OCI-LY1 (cell line): ENCODE measurements around the gene PRPF19.

ENCODE experiments used
- H2AFZ ChIP-seq: fragments of 200-600 bp; sonication (generic), shearing (Covaris generic); 2 replicates; pipeline ENCODE4 v1.6.0; 2014; ENCODE audit warnings: antibody characterized with exemption, mild to moderate bottlenecking, low read length
- H3F3A ChIP-seq: fragments of 200-600 bp; sonication (generic), shearing (Covaris generic); 2 replicates; pipeline ENCODE4 v1.6.0; 2014; ENCODE audit warnings: mild to moderate bottlenecking, antibody characterized with exemption, low read length, moderate library complexity; ENCODE audit not compliant: insufficient read depth
- H3K27ac ChIP-seq: fragments of 200-600 bp; sonication (generic); 2 replicates; pipeline ENCODE4 v1.5.1; 2014; ENCODE audit warnings: low read length, mixed run types, mild to moderate bottlenecking, low read depth; ENCODE audit not compliant: poor library complexity, severe bottlenecking
- H3K27me3 ChIP-seq: fragments of 200-600 bp; sonication (generic); 2 replicates; pipeline ENCODE4 v1.6.0; 2014; ENCODE audit warnings: antibody characterized with exemption, mild to moderate bottlenecking, low read length, moderate library complexity; ENCODE audit not compliant: insufficient read depth
- H3K36me3 ChIP-seq: fragments of 200-600 bp; sonication (generic); 2 replicates; pipeline ENCODE4 v1.6.1; 2014; ENCODE audit warnings: mild to moderate bottlenecking, antibody characterized with exemption, low read length, moderate library complexity, mixed read lengths; ENCODE audit not compliant: insufficient read depth
- H3K4me1 ChIP-seq: fragments of 200-600 bp; sonication (generic); 2 replicates; pipeline ENCODE4 v1.5.1; 2014; ENCODE audit warnings: mild to moderate bottlenecking, low read length, moderate library complexity; ENCODE audit not compliant: insufficient read depth, severe bottlenecking
- H3K4me2 ChIP-seq: fragments of 200-600 bp; sonication (generic), shearing (Covaris generic); 2 replicates; pipeline ENCODE4 v1.6.1; 2014; ENCODE audit warnings: low read length
- H3K4me3 ChIP-seq: fragments of 200-600 bp; sonication (generic); 2 replicates; pipeline ENCODE4 v1.5.1; 2014; ENCODE audit warnings: low read length, low read depth, mild to moderate bottlenecking, mixed read lengths; ENCODE audit not compliant: poor library complexity, severe bottlenecking
- H3K79me2 ChIP-seq: fragments of 200-600 bp; shearing (Covaris generic); 2 replicates; pipeline ENCODE4 v1.6.1; 2016; ENCODE audit warnings: mixed run types, low read length, mixed read lengths; ENCODE audit not compliant: insufficient read depth
- H3K9ac ChIP-seq: fragments of 200-600 bp; sonication (generic), shearing (Covaris generic); 2 replicates; pipeline ENCODE4 v1.6.1; 2014; ENCODE audit warnings: mild to moderate bottlenecking, low read length, mixed read lengths
- H3K9me2 ChIP-seq: fragments of 200-600 bp; sonication (generic), shearing (Covaris generic); 2 replicates; pipeline ENCODE4 v1.6.1; 2014; ENCODE audit warnings: low read depth, mild to moderate bottlenecking, low read length, mixed read lengths
- H3K9me3 ChIP-seq: fragments of 200-600 bp; shearing (Covaris generic); 2 replicates; pipeline ENCODE4 v1.6.1; 2014; ENCODE audit warnings: low read length, mixed read lengths
- H4K20me1 ChIP-seq: fragments of 200-600 bp; sonication (generic), shearing (Covaris generic); 2 replicates; pipeline ENCODE4 v1.6.0; 2016; ENCODE audit warnings: mild to moderate bottlenecking, low read length; ENCODE audit not compliant: insufficient read depth
- EZH2 ChIP-seq: fragments of 200-600 bp; sonication (generic), shearing (Covaris generic); IDR thresholded peaks from 2 replicates; pipeline ENCODE4 v1.8.0; 2017; ENCODE audit warnings: borderline replicate concordance, mixed run types, mild to moderate bottlenecking, antibody characterized with exemption, low read length, moderate library complexity, mixed read lengths
- TF ChIP-seq, protein P1 (sequence below): fragments of 200-600 bp; sonication (generic), shearing (Covaris generic); IDR thresholded peaks from 2 replicates; pipeline ENCODE4 v1.5.1; 2017; ENCODE audit warnings: mild to moderate bottlenecking, antibody characterized with exemption, low read length, moderate library complexity, mixed read lengths

The PRPF19 gene

DNA sequence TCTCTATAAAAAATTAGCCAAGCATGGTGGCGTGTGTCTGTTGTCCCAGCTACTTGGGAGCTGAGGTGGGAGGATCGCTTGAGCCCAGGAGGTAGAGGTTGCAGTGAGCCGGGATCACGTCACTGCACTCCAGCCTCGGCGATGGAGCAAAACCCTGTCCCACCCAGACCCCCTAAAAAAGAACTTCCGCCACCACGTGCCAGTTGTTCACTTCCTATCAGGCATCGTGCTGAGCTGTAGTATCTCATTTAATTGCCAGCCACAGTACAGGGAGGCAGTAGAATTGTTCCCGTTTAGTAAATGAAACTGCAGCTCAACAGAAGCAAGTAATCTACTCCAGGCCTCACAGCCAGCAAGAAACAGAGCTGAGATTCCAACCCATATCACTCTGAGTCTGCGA, 14.9 kb upstream of the PRPF19 start:
- Histone ChIP-seq H3K4me1 (peaks cover 23% of the 10 kb centered on the region), H3K36me3 (peaks cover 60% of the 10 kb centered on the region)

DNA sequence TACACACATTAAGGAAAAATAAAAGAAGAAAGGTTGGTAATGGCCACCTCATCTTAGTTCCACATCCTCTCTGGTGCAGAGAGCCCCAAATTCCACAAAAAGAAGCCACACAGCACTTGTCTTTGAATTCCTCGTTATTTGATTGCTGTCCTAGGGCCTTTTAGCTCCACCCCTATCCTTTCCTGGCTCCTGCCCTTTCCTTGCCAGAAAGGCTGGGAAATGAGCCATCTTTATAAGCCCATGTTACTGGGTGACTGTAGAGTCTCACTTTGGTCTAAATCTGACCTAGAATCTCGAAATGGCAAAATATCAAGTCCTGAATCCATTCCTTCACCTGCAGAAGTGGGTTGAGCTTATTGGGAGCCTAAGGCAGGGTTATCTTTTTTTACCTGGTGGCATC, 13.6 kb upstream of the PRPF19 start:
- H3K9me3 ChIP-seq = no peaks in the 10 kb centered on the region
- no peak overlapping the region for H3K4me3 ChIP-seq
- no peaks in the 10 kb centered on the region for H3F3A ChIP-seq
- peaks cover 60% of the 10 kb centered on the region for H3K36me3 ChIP-seq
- H3K27ac ChIP-seq = no peak overlapping the region
- no peaks in the 10 kb centered on the region for H3K9me2 ChIP-seq
- H3K79me2 ChIP-seq = peaks cover 13% of the 10 kb centered on the region; the same call in 1 of the 2 replicates
- no peak overlapping the region for H3K4me2 ChIP-seq
- H3K27me3 ChIP-seq = 0 out of 2 replicates have a peak, but pooled peaks cover 1% of the 10 kb centered on the region
- H2AFZ ChIP-seq = no peak overlapping the region
- no peak overlapping the region for H3K9ac ChIP-seq
- TF ChIP-seq, protein P1, sequence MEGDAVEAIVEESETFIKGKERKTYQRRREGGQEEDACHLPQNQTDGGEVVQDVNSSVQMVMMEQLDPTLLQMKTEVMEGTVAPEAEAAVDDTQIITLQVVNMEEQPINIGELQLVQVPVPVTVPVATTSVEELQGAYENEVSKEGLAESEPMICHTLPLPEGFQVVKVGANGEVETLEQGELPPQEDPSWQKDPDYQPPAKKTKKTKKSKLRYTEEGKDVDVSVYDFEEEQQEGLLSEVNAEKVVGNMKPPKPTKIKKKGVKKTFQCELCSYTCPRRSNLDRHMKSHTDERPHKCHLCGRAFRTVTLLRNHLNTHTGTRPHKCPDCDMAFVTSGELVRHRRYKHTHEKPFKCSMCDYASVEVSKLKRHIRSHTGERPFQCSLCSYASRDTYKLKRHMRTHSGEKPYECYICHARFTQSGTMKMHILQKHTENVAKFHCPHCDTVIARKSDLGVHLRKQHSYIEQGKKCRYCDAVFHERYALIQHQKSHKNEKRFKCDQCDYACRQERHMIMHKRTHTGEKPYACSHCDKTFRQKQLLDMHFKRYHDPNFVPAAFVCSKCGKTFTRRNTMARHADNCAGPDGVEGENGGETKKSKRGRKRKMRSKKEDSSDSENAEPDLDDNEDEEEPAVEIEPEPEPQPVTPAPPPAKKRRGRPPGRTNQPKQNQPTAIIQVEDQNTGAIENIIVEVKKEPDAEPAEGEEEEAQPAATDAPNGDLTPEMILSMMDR = no peak
- no peak for TF ChIP-seq EZH2
- H4K20me1 ChIP-seq = no peaks in the 10 kb centered on the region
- peaks cover 33% of the 10 kb centered on the region for H3K4me1 ChIP-seq

More for the DNA sequence above, 14.9 kb upstream of the PRPF19 start:
- Histone ChIP-seq H2AFZ (no peak overlapping the region), H4K20me1 (no peaks in the 10 kb centered on the region), H3K9ac (no peak overlapping the region), H3K4me2 (no peak overlapping the region), H3K9me3 (no peaks in the 10 kb centered on the region), H3F3A (no peaks in the 10 kb centered on the region), H3K27ac (no peak overlapping the region), H3K79me2 (peaks cover 7% of the 10 kb centered on the region; the same call in 1 of the 2 replicates), H3K4me3 (no peak overlapping the region), H3K27me3 (0 out of 2 replicates have a peak, but pooled peaks cover 4% of the 10 kb centered on the region), H3K9me2 (no peaks in the 10 kb centered on the region)
- TF ChIP-seq EZH2 = no peak
- TF ChIP-seq, protein P1 = no peak

DNA sequence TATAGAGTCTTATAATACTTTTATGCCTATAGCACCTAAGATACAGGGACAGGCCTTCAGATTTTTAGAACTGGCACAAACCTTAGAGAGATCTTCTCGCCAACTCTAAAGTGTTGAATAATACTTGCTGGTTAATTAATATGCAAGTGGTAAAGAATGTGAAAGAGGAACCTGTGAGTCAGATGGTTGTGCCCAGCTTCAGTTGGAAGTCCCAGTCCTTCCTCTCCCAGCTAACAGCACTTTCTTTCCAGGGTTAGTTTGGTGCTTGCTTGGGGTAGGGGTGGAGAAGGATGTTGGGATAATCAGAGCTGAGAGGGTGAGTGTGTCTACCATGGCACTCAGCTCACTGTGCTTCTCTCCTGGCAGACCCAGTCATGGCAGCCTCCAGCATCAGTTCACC, 12.9 kb upstream of the PRPF19 start:
- no peaks in the 10 kb centered on the region for H3K9me3 ChIP-seq
- H3K4me1 ChIP-seq = peaks cover 30% of the 10 kb centered on the region
- H3K36me3 ChIP-seq = peaks cover 60% of the 10 kb centered on the region
- no peak overlapping the region for H3K4me3 ChIP-seq
- H3K27me3 ChIP-seq = no peaks in the 10 kb centered on the region
- H3K4me2 ChIP-seq = no peak overlapping the region
- no peaks in the 10 kb centered on the region for H4K20me1 ChIP-seq
- peaks cover 13% of the 10 kb centered on the region; the same call in 1 of the 2 replicates for H3K79me2 ChIP-seq
- H3K9ac ChIP-seq = no peak overlapping the region
- TF ChIP-seq, protein P1 = no peak
- TF ChIP-seq EZH2 = no peak
- no peaks in the 10 kb centered on the region for H3K9me2 ChIP-seq
- H3K27ac ChIP-seq = no peak overlapping the region
- H2AFZ ChIP-seq = no peak overlapping the region
- H3F3A ChIP-seq = no peaks in the 10 kb centered on the region
